HG03064 (cell line): ENCODE measurements around the gene MR1.
A peak's percentile ranks its signal among the peaks of the same experiment; 100 is the strongest.

Source experiments
- ATAC-seq: cut with Tn5 transposase; IDR thresholded peaks from one replicate; pipeline ENCODE4 v1.9.1; 2021; ENCODE audit warnings: low read depth; ENCODE audit not compliant: unreplicated experiment

Gene MR1

DNA sequence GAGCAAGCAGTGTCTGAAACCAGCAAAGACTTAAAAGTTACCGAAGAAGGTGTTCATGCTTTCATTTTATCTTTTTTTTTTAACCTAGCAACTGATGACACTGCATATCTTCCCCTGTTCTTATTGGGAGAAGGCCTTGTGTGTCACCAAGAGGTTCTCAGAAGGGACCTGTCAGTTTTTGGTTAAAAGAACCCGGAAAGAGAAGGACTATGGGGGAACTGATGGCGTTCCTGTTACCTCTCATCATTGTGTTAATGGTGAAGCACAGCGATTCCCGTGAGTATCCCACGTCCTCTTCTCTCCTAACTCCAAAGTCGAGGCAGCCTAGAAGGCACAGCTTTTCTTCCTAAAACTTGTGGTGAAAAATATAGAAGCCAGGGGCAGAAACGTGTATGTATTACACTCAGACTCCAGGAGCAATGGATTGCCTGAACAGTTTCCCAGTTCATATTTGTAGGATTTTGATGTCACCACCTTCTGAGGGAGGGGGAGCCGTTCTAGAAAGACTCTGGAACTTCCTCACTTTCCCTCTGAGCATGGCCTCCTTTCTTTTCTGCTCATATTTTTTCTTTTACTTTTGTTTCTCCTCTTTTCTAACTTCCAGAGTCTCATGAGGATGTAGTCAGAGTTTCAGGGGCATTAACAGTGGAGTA is at the start of gene MR1:
MR1 (plus strand) TSS at position 185 of the 653 bp plus-strand sequence; CDS start at position 210, 25 bp downstream.
- ATAC-seq, result peak; percentile 93

- no peak for ATAC-seq
Measured at GRCh38 chr1:180988253-180988752, 45.5 kb upstream of the MR1 start.

DNA sequence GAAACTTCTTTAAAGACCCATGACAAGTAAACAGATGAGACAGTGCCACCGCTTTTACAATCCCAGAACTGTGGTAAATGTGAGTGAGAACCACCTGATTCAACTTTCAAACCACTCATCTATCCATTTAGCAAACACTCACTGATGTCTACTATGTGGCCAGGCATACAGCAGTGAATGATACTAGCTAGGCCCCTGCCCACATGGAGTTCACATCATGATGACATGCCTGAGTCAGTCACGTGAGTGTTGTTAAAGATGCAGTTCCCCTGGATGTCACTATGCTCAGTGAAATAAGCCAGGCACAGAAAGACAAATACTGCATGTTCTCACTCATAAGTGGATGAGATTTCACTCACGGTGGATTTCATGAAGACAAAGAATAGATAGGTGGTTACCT is 39.5 kb upstream of the MR1 start:
- ATAC-seq, result no peak

DNA sequence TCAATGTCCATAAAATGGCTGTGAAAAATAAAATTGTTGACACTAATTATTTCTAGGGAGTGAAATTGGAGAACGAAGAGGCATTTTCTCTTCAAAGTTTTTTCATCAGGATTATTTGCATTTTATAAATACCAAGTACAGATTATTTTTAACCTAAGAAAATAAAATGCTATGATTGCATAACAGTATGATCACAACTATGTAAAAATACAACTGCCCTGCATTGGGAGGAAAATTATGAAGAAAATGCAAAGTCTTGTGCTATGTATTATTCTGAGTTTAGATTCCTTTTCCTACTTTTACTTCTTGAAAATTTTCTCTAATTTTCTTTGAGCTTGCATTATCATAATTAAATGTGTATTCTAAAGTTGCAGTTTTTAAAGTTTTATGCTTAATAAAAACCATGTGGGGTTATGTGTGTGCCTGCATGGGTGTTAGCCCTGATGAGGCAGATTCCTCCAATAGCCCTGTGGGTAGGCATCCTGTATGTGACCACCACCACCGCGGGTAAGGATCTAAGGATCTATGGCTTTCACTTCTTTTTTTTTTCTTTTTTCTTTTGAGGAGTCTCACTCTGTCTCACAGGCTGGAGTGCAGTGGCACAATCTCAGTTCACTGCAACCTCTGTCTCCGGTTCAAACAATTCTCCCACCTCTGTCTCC is 35.8 kb upstream of the MR1 start:
- ATAC-seq, result no peak

- no peak for ATAC-seq
Measured at GRCh38 chr1:181001091-181001780, 32.5 kb upstream of the MR1 start.

DNA sequence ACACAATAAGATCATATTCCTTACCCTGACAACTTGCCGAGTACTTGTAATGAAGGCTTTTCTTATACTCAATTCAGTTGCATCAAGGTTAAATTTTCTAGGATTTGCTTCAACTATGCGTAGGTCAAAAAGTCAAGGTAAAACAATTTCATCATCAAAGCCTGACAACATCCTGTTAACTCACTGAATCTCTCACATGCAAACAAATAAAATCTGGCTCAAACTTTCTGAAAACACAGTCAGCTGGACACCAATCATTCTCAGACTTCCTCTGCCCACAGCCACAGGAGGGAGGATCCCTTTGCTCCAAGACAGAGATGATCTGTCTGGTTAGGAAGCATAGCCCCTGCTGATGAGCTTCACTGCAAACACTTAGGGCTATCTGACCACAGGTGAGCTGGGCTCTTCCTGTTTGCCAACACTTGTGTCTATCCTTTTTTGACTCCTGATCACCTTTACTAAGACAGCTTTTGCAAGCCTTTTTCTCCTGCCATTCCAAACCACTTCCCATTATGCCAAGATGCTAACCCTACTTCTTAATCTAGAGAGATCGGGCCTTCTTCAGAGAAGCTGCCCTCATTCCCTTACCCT is 31.1 kb upstream of the MR1 start:
- ATAC-seq, result no peak

- ATAC-seq, result no peak
Measured at GRCh38 chr1:181010789-181011188, 23.0 kb upstream of the MR1 start.

DNA sequence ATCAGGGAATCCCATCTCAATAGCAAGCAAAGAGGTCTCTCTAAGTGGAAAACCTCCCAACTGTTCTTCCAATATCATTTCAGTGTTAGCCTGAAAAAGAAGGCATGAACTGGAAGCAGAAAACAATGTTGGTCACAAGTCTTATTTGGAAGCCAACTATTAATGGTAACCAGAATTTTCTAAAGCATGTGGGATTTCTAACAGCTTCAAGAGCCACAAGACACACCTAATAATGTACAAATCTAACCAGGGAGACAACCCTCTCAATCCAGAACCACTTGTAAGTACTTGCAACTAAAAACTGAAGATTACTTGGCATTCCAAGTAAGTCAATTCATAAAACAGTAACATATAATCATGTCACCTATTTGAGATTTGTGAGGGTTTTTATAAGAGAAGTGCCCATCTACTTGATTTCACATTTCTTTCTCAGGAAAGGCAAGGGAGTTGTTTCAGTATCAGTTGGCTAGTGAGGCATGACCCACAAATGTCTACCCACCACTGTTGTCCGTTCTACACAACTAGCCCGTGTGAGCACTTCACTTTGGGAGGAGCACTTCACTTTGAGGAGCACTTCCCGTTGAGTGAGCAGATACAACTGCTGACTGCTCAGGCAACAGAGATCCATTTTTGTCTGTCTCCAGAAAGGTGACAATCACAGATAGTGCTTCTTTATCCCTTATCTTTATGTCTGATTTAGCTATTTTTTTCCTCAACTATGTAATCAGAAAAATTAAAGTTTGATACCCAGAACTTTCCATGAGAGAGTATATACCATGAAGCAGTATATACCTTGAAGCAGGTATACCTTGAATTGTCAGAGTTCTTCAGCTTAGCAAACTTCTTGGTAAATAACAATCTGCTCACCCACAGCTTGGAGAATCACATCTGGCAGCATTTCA is 22.2 kb upstream of the MR1 start:
- ATAC-seq, result no peak

GRCh38 chr1:181012203-181012745 is 21.5 kb upstream of the MR1 start:
- ATAC-seq, result no peak

GRCh38 chr1:181013144-181013543 is 20.6 kb upstream of the MR1 start:
- no peak for ATAC-seq

DNA sequence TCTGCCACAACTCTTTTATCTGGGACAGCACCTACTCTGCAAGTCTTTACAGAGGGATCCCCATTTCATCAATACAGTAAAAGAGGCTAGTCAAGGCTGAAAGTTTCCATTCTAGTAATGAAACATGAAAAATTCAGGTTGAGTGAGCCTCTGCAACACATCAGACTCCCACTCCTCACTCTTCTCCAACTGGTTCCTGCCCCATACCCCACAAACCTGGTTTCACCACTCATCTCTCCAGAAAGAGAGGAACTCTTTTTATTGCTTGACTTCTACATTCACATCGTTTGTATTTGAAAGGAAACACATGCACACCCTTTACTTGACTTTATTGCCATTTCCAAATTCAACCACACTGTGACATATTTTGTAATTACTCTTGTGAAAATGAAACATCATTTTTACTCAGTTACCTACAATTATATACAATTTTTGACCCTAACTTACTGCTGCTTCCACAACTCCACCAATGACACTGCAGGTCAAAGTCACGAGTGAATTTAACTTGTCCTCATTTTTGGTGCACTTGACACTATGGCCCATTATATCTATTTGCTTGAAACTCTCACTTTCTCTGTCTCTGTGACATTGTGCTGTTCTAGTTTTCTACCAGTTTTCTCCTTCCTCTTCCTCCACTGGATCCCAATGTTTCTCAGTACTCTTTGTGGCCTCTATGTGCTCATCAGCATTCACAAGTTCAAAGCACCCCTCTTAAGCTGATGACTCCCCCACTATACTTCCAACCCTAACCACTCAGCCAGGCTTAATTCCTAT is 19.1 kb upstream of the MR1 start:
- no peak for ATAC-seq

GRCh38 chr1:181015251-181015615 is 18.6 kb upstream of the MR1 start:
- no peak for ATAC-seq

GRCh38 chr1:181016563-181016962 is 17.2 kb upstream of the MR1 start:
- no peak for ATAC-seq

- no peak for ATAC-seq
Measured at GRCh38 chr1:181018901-181019681, 14.7 kb upstream of the MR1 start.

DNA sequence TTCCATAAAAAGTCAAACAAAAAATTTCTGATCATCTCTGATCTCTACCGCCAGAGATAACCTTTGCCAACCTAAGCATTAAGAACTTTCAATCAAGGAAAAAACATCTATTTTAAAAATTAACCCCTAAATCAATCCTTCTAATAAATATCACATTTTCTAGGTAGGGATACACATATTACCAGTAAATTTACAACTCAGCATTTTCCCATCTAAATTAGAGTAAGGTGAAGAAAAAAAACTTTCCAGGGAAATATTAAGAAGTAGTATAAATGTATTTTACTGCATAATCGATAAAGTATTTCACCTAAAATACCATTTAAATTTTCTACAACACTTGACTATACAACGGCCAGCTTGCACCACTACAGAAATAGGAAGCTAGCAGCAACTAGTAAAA is 12.6 kb upstream of the MR1 start:
- no peak for ATAC-seq

DNA sequence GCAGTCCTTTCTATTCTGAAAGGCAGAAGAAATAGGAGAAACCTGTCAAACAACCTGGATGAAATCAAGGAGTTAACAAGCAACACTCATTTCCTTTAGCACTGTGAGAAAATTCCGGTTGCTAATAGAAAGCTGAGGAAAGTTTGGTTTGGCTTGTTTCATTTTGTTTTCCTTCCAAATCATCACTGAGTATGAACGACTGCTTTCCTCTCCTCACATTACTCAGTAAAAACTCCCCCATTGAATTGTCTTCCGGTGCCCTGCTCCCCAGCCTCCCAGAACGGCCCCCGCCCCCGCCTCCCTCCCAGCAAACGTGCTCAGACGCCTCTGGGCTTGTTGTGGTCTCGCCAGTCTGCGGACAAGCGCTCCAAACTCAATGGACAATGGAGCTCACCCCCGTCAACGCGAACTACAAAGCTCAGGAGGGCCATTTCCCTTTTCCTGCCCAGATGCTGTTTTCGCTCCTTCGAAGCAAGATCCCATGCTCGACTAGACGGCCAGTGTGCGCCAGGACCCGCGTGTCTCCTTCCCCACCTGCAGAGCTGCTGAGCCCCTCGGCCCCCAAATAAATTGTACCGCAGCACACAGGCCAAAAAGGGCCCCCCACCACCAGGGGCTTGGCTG is 11.9 kb upstream of the MR1 start:
- peak; percentile 41 for ATAC-seq

GRCh38 chr1:181023265-181024057 is 10.3 kb upstream of the MR1 start:
- ATAC-seq, result no peak
